ENCODE measurements around the gene INKA2.

Gene INKA2

GRCh38 chr1:111739194-111739924 lies at the start of gene INKA2:
Gene INKA2, minus strand, starts transcription at chr1:111739395. Its CDS starts 153 bp downstream, at chr1:111739242.
- DNase-seq (ENCODE audit: low read depth), result peak; percentile 83

GRCh38 chr1:111786669-111787207 lies 47.5 kb upstream of the INKA2 start:
- no peak for DNase-seq (ENCODE audit: low read depth)

GRCh38 chr1:111784273-111784901 lies 45.2 kb upstream of the INKA2 start:
- no peak for DNase-seq (ENCODE audit: low read depth)

GRCh38 chr1:111779546-111779945 lies 40.4 kb upstream of the INKA2 start:
- DNase-seq (ENCODE audit: low read depth), result no peak

GRCh38 chr1:111778541-111779051 lies 39.4 kb upstream of the INKA2 start:
- DNase-seq (ENCODE audit: low read depth), result peak; percentile 22

- no peak for DNase-seq (ENCODE audit: low read depth)
Observed at GRCh38 chr1:111778066-111778465, 38.9 kb upstream of the INKA2 start.

GRCh38 chr1:111777301-111777700 lies 38.1 kb upstream of the INKA2 start:
- no peak for DNase-seq (ENCODE audit: low read depth)

GRCh38 chr1:111776861-111777260 lies 37.7 kb upstream of the INKA2 start:
- no peak for DNase-seq (ENCODE audit: low read depth)

- DNase-seq (ENCODE audit: low read depth), result no peak
Observed at GRCh38 chr1:111776391-111776790, 37.2 kb upstream of the INKA2 start.

GRCh38 chr1:111775966-111776365 lies 36.8 kb upstream of the INKA2 start:
- no peak for DNase-seq (ENCODE audit: low read depth)

- no peak for DNase-seq (ENCODE audit: low read depth)
Observed at GRCh38 chr1:111770916-111771315, 31.7 kb upstream of the INKA2 start.

GRCh38 chr1:111769517-111770146 lies 30.4 kb upstream of the INKA2 start:
- peak; percentile 76 for DNase-seq (ENCODE audit: low read depth)

- no peak for DNase-seq (ENCODE audit: low read depth)
Observed at GRCh38 chr1:111768625-111769024, 29.4 kb upstream of the INKA2 start.

- DNase-seq (ENCODE audit: low read depth), result no peak
Observed at GRCh38 chr1:111768023-111768422, 28.8 kb upstream of the INKA2 start.

- DNase-seq (ENCODE audit: low read depth), result no peak
Observed at GRCh38 chr1:111762332-111762731, 23.1 kb upstream of the INKA2 start.

- DNase-seq (ENCODE audit: low read depth), result no peak
Observed at GRCh38 chr1:111761717-111762116, 22.5 kb upstream of the INKA2 start.

- no peak for DNase-seq (ENCODE audit: low read depth)
Observed at GRCh38 chr1:111758373-111758772, 19.2 kb upstream of the INKA2 start.

- DNase-seq (ENCODE audit: low read depth), result no peak
Observed at GRCh38 chr1:111756124-111756513, 16.9 kb upstream of the INKA2 start.

GRCh38 chr1:111755331-111756123 lies 16.3 kb upstream of the INKA2 start, which contains the start of gene DDX20:
Gene DDX20, plus strand, starts transcription at chr1:111755901. Its CDS starts 24 bp downstream, at chr1:111755925.
- peak; percentile 98 for DNase-seq (ENCODE audit: low read depth)

- peak; percentile 74 for DNase-seq (ENCODE audit: low read depth)
Observed at GRCh38 chr1:111754984-111755330, 15.8 kb upstream of the INKA2 start.

GRCh38 chr1:111751906-111752575 lies 12.8 kb upstream of the INKA2 start:
- no peak for DNase-seq (ENCODE audit: low read depth)

Measured in fibroblast of gingiva (primary cell).